Ovary (tissue), 9 donors: Measurements from ENCODE around the gene TRIM44. TPM values are rescaled to one million over a fixed set of nuclear protein-coding genes. Genes with fewer than 3 reads are reported as not detected.

Source experiments
- DNase-seq, 5 donors: peaks; one replicate each; pipeline ENCODE4 v3.0.0-alpha.2; 2019 to 2020
- H3K27ac ChIP-seq, 2 donors: fragments of 200-600 bp; one replicate each; pipeline versions ENCODE4 v1.5.1 to v1.8.0; 2019 to 2022
- H3K27me3 ChIP-seq: fragments of 200-600 bp; one replicate; pipeline ENCODE4 v1.8.0; 2022
- H3K36me3 ChIP-seq: fragments of 200-600 bp; sonication (generic); one replicate; pipeline ENCODE4 v1.5.1; 2019
- H3K4me1 ChIP-seq: one replicate; pipeline ENCODE4 v1.8.1; 2013; ENCODE audit warnings: mild to moderate bottlenecking, moderate library complexity; ENCODE audit not compliant: insufficient read depth
- H3K4me3 ChIP-seq: fragments of 200-600 bp; sonication (generic); one replicate; pipeline ENCODE4 v1.5.1; 2017
- H3K9me3 ChIP-seq, 2 donors: fragments of 200-600 bp in 1 of 2; sonication (generic) in 1 of 2; one replicate each; pipeline versions ENCODE4 v1.5.1 to v1.8.1; 2013 to 2019; ENCODE audit warnings: mild to moderate bottlenecking in 1 of 2, moderate library complexity in 1 of 2
- EP300 ChIP-seq: sonication (generic); formaldehyde crosslinking; IDR thresholded peaks from one replicate; pipeline ENCODE4 v1.6.1; 2017; ENCODE audit warnings: antibody characterized with exemption
- POLR2A ChIP-seq: fragments of 450-650 bp; IDR thresholded peaks from one replicate; pipeline ENCODE4 v1.6.1; 2017; ENCODE audit warnings: antibody characterized with exemption, mild to moderate bottlenecking, moderate library complexity
- WGBS, 3 donors: extraction: QIAGEN DNeasy Blood & Tissue Kit in 1 of 3; methylation state at CpG; one replicate each; pipeline versions ENCODE4 v1.1.5 to v1.1.7; 2013 to 2017; 5-methylcytosine and 5-hydroxymethylcytosine counted together
- intact Hi-C, 4 donors: fragments of 100-400 bp; cut with DNase I; formaldehyde crosslinking; loops; one replicate each; pipeline versions ENCODE4 v1.11.0 to v1.15.1; 2022 to 2023
- polyA plus RNA-seq, 2 donors: library from polyadenylated mRNA; stranded (reverse); fragments of 200-250 nt in 1 of 2; fragments of 350-450 nt in 1 of 2; fragmentation: Illumina TruSeq in 1 of 2; extraction: RNeasy Lipid Tissue Mini Kit (QIAGEN cat#74804) in 1 of 2; gene quantifications; one replicate each; pipeline ENCODE4 v1.2.3, GENCODE V29; 2013 to 2014
- total RNA-seq, 7 donors: library from RNA; depleted of rRNA in 2 of 7; stranded (reverse); fragments of >200 nt in 2 of 7; fragmentation: NEBNext Ultra II Directional in 3 of 7; extraction: Animal tissue kit (Norgen Biotek cat#: 25700) in 3 of 7; gene quantifications; one replicate each; pipeline versions ENCODE4 v1.1.0 to v1.2.4, GENCODE V29; 2016 to 2023
- TF ChIP-seq, protein P1 (sequence below), 3 donors: fragments of 450-650 bp in 2 of 3; fragments of 200-600 bp in 1 of 3; IDR thresholded peaks; one replicate each; pipeline versions ENCODE4 v1.5.1 to v1.8.0; 2016 to 2022; ENCODE audit warnings: antibody characterized with exemption in 3 of 3, mild to moderate bottlenecking in 1 of 3
- donor health status: DM: no; HTN: no; CAD: no; lungs with moderate emphysema.
- donor health status: DM: no; HTN: no; CAD: no.
- donor health status: Bipolar disorder and iron deficiency.
- donor health status: DM: yes; HTN: yes; CAD: no.
- donor health status: DM: no; HTN: no; CAD: no.
- donor health status: DM: yes; HTN: yes; CAD: no.

Gene TRIM44
- total and polyA plus RNA-seq, 9 donors, result 9.9 to 54.6 (median 45.7) TPM

DNA sequence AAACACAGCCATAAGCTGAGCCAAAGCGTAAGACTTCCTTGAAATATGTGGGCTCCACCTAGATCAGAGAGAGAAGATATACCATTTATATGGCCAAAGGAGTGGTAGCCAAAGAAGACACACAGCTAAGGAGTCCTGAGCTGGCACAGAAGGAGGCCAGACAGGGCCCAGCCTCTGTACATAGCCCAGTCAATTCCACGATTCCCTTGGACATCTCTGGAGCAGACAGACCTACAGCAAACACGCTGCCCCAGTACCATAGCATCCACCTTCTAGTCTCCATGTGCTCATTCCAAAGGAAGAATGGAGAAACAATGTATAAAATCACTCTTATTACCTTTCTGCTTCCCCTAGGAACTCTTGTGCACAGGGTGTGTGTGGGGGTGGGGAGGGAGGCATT, 179.2 kb downstream of the TRIM44 start:
- intact Hi-C loops, result no loop called here
- Histone ChIP-seq H3K36me3 (no peaks in the 10 kb centered on the region), H3K27me3 (no peaks in the 10 kb centered on the region), H3K4me1 (no peaks in the 10 kb centered on the region), H3K4me3 (no peak overlapping the region), H3K27ac (no peak overlapping the region), H3K9me3 (no peaks in the 10 kb centered on the region)
- no peak for DNase-seq
- TF ChIP-seq, protein P1, sequence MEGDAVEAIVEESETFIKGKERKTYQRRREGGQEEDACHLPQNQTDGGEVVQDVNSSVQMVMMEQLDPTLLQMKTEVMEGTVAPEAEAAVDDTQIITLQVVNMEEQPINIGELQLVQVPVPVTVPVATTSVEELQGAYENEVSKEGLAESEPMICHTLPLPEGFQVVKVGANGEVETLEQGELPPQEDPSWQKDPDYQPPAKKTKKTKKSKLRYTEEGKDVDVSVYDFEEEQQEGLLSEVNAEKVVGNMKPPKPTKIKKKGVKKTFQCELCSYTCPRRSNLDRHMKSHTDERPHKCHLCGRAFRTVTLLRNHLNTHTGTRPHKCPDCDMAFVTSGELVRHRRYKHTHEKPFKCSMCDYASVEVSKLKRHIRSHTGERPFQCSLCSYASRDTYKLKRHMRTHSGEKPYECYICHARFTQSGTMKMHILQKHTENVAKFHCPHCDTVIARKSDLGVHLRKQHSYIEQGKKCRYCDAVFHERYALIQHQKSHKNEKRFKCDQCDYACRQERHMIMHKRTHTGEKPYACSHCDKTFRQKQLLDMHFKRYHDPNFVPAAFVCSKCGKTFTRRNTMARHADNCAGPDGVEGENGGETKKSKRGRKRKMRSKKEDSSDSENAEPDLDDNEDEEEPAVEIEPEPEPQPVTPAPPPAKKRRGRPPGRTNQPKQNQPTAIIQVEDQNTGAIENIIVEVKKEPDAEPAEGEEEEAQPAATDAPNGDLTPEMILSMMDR (IDR thresholded peaks at IDR 0.05), result no peak
- no peak for TF ChIP-seq POLR2A
- TF ChIP-seq EP300, result no peak
- WGBS, 3 donors, result 92 to 99% (median 95%) methylated on average over 3 of the region's 3 CpGs

DNA sequence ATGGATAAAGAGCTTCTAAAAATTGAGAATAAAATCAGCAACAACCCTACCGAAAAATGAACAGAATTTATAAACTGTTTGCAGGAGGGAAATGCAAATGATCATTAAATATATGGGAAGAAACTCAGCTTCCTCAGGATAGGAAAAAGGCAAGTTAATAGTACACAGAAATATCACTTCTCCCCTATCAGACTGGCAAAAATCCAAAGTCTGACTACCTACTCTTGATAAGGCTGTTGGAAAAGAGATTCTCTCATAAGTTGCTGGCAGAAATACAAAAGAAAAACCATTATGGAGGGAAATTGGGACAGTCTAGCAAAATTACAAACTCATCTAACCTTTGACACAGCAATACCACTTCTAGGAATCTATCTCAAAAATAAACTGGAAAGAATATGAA, 180.4 kb downstream of the TRIM44 start:
- WGBS, 3 donors, result 0% methylated on average over 1 of the region's 1 CpG
- intact Hi-C loops, result no loop called here
- no peaks in the 10 kb centered on the region for H3K9me3 ChIP-seq
- H3K27ac ChIP-seq, result no peak overlapping the region
- TF ChIP-seq EP300, result no peak
- no peak overlapping the region for H3K4me3 ChIP-seq
- no peaks in the 10 kb centered on the region for H3K36me3 ChIP-seq
- no peaks in the 10 kb centered on the region for H3K4me1 ChIP-seq
- no peak for DNase-seq
- H3K27me3 ChIP-seq, result no peaks in the 10 kb centered on the region

DNA sequence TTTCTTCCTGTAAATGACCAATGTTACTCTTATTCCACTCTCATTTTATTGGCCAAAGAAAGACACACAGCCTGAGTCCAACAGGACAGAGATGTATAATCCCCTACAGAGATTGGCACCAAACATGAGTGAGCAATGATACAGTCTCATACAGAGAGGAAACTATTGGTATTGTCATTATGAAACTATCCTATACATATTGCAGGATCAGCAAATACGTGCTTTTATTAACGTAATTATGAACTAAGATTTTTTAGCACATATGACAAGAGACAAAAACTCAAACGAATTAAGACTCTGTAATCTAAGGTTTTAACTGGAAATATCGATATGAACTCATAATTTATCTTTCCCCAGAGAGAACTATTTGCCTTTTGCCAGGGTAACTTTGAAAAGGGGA, 182.0 kb downstream of the TRIM44 start:
- 70 to 72% (median 71%) methylated on average over 4 of the region's 4 CpGs for WGBS, 3 donors
- intact Hi-C loops, result no loop called here

DNA sequence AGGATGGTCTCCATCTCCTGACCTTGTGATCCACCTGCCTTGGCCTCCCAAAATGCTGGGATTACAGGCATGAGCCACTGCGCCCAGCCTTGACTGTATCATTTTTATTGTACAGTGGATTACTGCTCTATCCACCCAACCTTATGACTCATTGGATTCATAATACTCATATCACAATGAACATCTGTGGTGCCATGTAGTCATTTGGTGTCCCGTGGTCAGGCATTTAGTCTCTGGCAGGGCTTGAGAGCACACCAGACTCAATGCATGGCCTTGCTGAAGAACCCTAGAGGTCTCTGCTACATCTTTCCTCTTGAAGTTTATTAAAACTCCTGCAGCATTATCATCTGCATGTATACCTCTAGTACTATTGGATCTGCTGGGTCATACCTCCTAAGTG, 183.3 kb downstream of the TRIM44 start:
- no peaks in the 10 kb centered on the region for H3K27me3 ChIP-seq
- H3K27ac ChIP-seq, result no peak overlapping the region
- H3K9me3 ChIP-seq, result no peaks in the 10 kb centered on the region
- intact Hi-C loops, result no loop called here
- DNase-seq, result no peak
- H3K36me3 ChIP-seq, result no peaks in the 10 kb centered on the region
- no peak overlapping the region for H3K4me3 ChIP-seq
- WGBS, 3 donors, result 95 to 100% (median 96%) methylated on average over 2 of the region's 2 CpGs
- no peaks in the 10 kb centered on the region for H3K4me1 ChIP-seq
- TF ChIP-seq EP300 (no peak), POLR2A (no peak)
- TF ChIP-seq, protein P1 (IDR thresholded peaks at IDR 0.05), result no peak

More for the DNA sequence above, 182.0 kb downstream of the TRIM44 start:
- TF ChIP-seq, protein P1 (IDR thresholded peaks at IDR 0.05), result no peak
- no peak for TF ChIP-seq POLR2A
- no peak for DNase-seq
- Histone ChIP-seq H3K4me1 (no peaks in the 10 kb centered on the region), H3K4me3 (no peak overlapping the region), H3K27ac (no peak overlapping the region), H3K27me3 (no peaks in the 10 kb centered on the region), H3K36me3 (no peaks in the 10 kb centered on the region), H3K9me3 (no peaks in the 10 kb centered on the region)

DNA sequence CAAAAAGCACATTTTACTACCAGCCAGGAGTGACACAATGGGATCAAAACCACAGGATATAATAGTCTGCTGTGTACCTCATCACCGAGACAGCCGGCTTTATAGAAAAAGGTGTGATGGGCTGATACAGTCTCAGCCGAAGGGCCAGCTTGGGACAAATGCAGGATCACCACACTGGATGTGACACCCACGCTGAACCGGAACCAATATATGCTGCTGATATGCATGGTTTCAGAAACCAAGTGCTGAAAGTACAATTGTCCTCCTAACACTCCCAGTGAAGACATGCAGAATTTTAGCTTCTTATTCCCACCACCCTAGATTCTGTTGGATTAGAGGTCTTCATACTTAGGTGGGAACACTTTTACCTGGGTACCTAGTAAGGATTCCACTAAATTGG, 184.3 kb downstream of the TRIM44 start:
- intact Hi-C loops, result no loop called here
- H3K4me1 ChIP-seq, result no peaks in the 10 kb centered on the region
- no peaks in the 10 kb centered on the region for H3K27me3 ChIP-seq
- H3K27ac ChIP-seq, result no peak overlapping the region
- no peak overlapping the region for H3K4me3 ChIP-seq
- TF ChIP-seq POLR2A (no peak), EP300 (no peak)
- TF ChIP-seq, protein P1 (IDR thresholded peaks at IDR 0.05), result no peak
- no peak for DNase-seq
- H3K36me3 ChIP-seq, result no peaks in the 10 kb centered on the region
- 96 to 97% (median 96%) methylated on average over 5 of the region's 5 CpGs for WGBS, 3 donors
- no peaks in the 10 kb centered on the region for H3K9me3 ChIP-seq
